HG03342 (cell line): ENCODE measurements around the gene CD160.
"Not testable (repeated sequence)": the region's sequence is repeated elsewhere in the genome, so short reads cannot be mapped to it uniquely, and the experiment has no call there.

ENCODE experiments used
- ATAC-seq: cut with Tn5 transposase; IDR thresholded peaks from one replicate; pipeline ENCODE4 v1.9.1; 2021; ENCODE audit warnings: mild to moderate bottlenecking, moderate library complexity; ENCODE audit not compliant: unreplicated experiment

The CD160 gene

GRCh38 chr1:145719230-145720079 is at the start of gene CD160:
Gene CD160 (plus strand): TSS chr1:145719499. CDS start chr1:145728328, 8,829 bp downstream.
- ATAC-seq = no peak

- not testable (repeated sequence) for ATAC-seq
Observed at GRCh38 chr1:145670995-145671745, 48.1 kb upstream of the CD160 start.

- ATAC-seq = not testable (repeated sequence)
Observed at GRCh38 chr1:145673217-145673616, 46.1 kb upstream of the CD160 start.

- not testable (repeated sequence) for ATAC-seq
Observed at GRCh38 chr1:145684858-145685257, 34.4 kb upstream of the CD160 start.

- ATAC-seq = not testable (repeated sequence)
Observed at GRCh38 chr1:145686078-145686477, 33.2 kb upstream of the CD160 start.

GRCh38 chr1:145688328-145688727 is 31.0 kb upstream of the CD160 start:
- ATAC-seq = no peak

- ATAC-seq = no peak
Observed at GRCh38 chr1:145688924-145689323, 30.4 kb upstream of the CD160 start.

GRCh38 chr1:145689922-145690321 is 29.4 kb upstream of the CD160 start:
- ATAC-seq = no peak

- peak; percentile 86 for ATAC-seq
Observed at GRCh38 chr1:145690587-145691558, 28.4 kb upstream of the CD160 start.

- no peak for ATAC-seq
Observed at GRCh38 chr1:145692785-145693443, 26.4 kb upstream of the CD160 start.

- no peak for ATAC-seq
Observed at GRCh38 chr1:145695821-145696629, 23.3 kb upstream of the CD160 start.

- no peak for ATAC-seq
Observed at GRCh38 chr1:145696630-145696960, 22.7 kb upstream of the CD160 start.

GRCh38 chr1:145701306-145701862 is 17.9 kb upstream of the CD160 start:
- ATAC-seq = no peak

- no peak for ATAC-seq
Observed at GRCh38 chr1:145702052-145702451, 17.2 kb upstream of the CD160 start.

GRCh38 chr1:145702826-145703225 is 16.5 kb upstream of the CD160 start:
- no peak for ATAC-seq

GRCh38 chr1:145705622-145706021 is 13.7 kb upstream of the CD160 start:
- no peak for ATAC-seq

- ATAC-seq = no peak
Observed at GRCh38 chr1:145706086-145706664, 13.1 kb upstream of the CD160 start.

GRCh38 chr1:145707183-145707867 is 12.0 kb upstream of the CD160 start, which contains the start of gene PDZK1:
Gene PDZK1 (minus strand): TSS chr1:145707368. CDS start chr1:145688021, 19,347 bp downstream.
- ATAC-seq = no peak
